Stomach (tissue), 9 donors: ENCODE data around the gene FMO2. TPM values are rescaled to one million over a fixed set of nuclear protein-coding genes. Genes with fewer than 3 reads are reported as not detected.
A peak's percentile ranks its signal among the peaks of the same experiment; 100 is the strongest.

Experiments used
- DNase-seq, 2 donors: peaks; one replicate each; pipeline versions ENCODE4 v3.0.0 to v3.0.0-alpha.2; 2013 to 2019
- H3K27ac ChIP-seq, 5 donors: fragments of 200-600 bp in 4 of 5; sonication (generic) in 4 of 5; one replicate each; pipeline ENCODE4 v1.5.1; 2013 to 2019; ENCODE audit warnings: mild to moderate bottlenecking in 1 of 5, moderate library complexity in 1 of 5
- H3K27me3 ChIP-seq, 3 donors: fragments of 200-600 bp; sonication (generic); one replicate each; pipeline ENCODE4 v1.5.1; 2017 to 2019; ENCODE audit warnings: mixed run types in 1 of 3
- H3K36me3 ChIP-seq, 4 donors: fragments of 200-600 bp; sonication (generic); 1 replicate in 3 of 4; 2 replicates in 1 of 4; pipeline ENCODE4 v1.5.1; 2016 to 2019
- H3K4me1 ChIP-seq, 4 donors: fragments of 200-600 bp; sonication (generic); one replicate each; pipeline ENCODE4 v1.5.1; 2016 to 2019
- H3K4me3 ChIP-seq, 4 donors: fragments of 200-600 bp; sonication (generic) in 3 of 4; one replicate each; pipeline ENCODE4 v1.5.1; 2016 to 2019; ENCODE audit warnings: mild to moderate bottlenecking in 1 of 4
- H3K9me3 ChIP-seq, 4 donors: fragments of 200-600 bp; sonication (generic); one replicate each; pipeline ENCODE4 v1.5.1; 2016 to 2019
- CTCF ChIP-seq, 7 experiments: fragments of 450-650 bp in 4 of 7; fragments of 200-600 bp in 3 of 7; sonication (generic) in 3 of 7; IDR thresholded peaks; one replicate each; pipeline ENCODE4 v1.5.1; 2016 to 2019; ENCODE audit warnings: antibody characterized with exemption in 7 of 7, control low read depth in 2 of 7, mild to moderate bottlenecking in 1 of 7
- EP300 ChIP-seq: sonication (generic); formaldehyde crosslinking; IDR thresholded peaks from one replicate; pipeline ENCODE4 v1.6.1; 2017; ENCODE audit warnings: antibody characterized with exemption
- POLR2A ChIP-seq, 4 donors: fragments of 450-650 bp; IDR thresholded peaks; one replicate each; pipeline ENCODE4 v1.6.1; 2016; ENCODE audit warnings: antibody characterized with exemption in 4 of 4, control low read depth in 2 of 4, mild to moderate bottlenecking in 1 of 4, moderate library complexity in 1 of 4
- POLR2AphosphoS5 ChIP-seq, 3 donors: sonication (generic); formaldehyde crosslinking; IDR thresholded peaks; one replicate each; pipeline ENCODE4 v1.6.1; 2016; ENCODE audit warnings: antibody characterized with exemption in 3 of 3
- WGBS, 5 donors: extraction: QIAGEN DNeasy Blood & Tissue Kit in 3 of 5; methylation state at CpG; one replicate each; pipeline versions ENCODE4 v1.1.5 to v1.1.7; 2013 to 2018; 5-methylcytosine and 5-hydroxymethylcytosine counted together
- intact Hi-C: fragments of 100-400 bp; cut with DNase I; formaldehyde crosslinking; loops from one replicate; pipeline ENCODE4 v1.15.1; 2023; ENCODE audit warnings: low total_unique reads
- polyA plus RNA-seq, 3 donors: library from polyadenylated mRNA; stranded (reverse); fragments of 200-250 nt; gene quantifications; one replicate each; pipeline ENCODE4 v1.2.3, GENCODE V29; 2013
- total RNA-seq, 5 donors: library from RNA; depleted of rRNA; stranded (reverse); fragments of >200 nt; gene quantifications; one replicate each; pipeline versions ENCODE4 v1.1.0 to v1.2.3, GENCODE V29; 2014 to 2016
- donor health status: healthy with polysubstance abuse.
- donor health status: Bipolar disorder and iron deficiency.
- donor health status: healthy.

FMO2 gene
- total and polyA plus RNA-seq, 8 donors, result 2.8 to 47.3 (median 5.8) TPM; not detected in 1

GRCh38 chr1:171161431-171161830 lies 23.7 kb upstream of the FMO2 start:
- H3K27me3 ChIP-seq, result no peaks in the 10 kb centered on the region
- H3K4me3 ChIP-seq, result no peak overlapping the region
- no peak for DNase-seq
- H3K4me1 ChIP-seq, result peaks cover 6 to 27% (median 14%) of the 10 kb centered on the region in 4 donors
- H3K36me3 ChIP-seq, result no peaks in the 10 kb centered on the region
- intact Hi-C loops, result no loop called here
- TF ChIP-seq EP300 (no peak), POLR2AphosphoS5 (IDR thresholded peaks at IDR 0.05) (no peak), POLR2A (IDR thresholded peaks at IDR 0.05) (no peak), CTCF (IDR thresholded peaks at IDR 0.05) (no peak)
- no peaks in the 10 kb centered on the region for H3K9me3 ChIP-seq
- peak overlapping the region in 2 of 5 donors; percentile 60 to 70 for H3K27ac ChIP-seq

GRCh38 chr1:171166361-171166760 lies 18.7 kb upstream of the FMO2 start:
- no peaks in the 10 kb centered on the region for H3K9me3 ChIP-seq
- H3K27me3 ChIP-seq, result no peaks in the 10 kb centered on the region
- TF ChIP-seq POLR2AphosphoS5 (IDR thresholded peaks at IDR 0.05) (no peak), CTCF (IDR thresholded peaks at IDR 0.05) (no peak), POLR2A (IDR thresholded peaks at IDR 0.05) (no peak), EP300 (no peak)
- H3K4me1 ChIP-seq, result peaks cover 0 to 3% (median under 1%) of the 10 kb centered on the region in 4 donors
- H3K4me3 ChIP-seq, result no peak overlapping the region
- no peak for DNase-seq
- H3K27ac ChIP-seq, result no peak overlapping the region
- intact Hi-C loops, result no loop called here
- 82 to 86% (median 84%) methylated on average over 2 of the region's 2 CpGs for WGBS, 5 donors
- no peaks in the 10 kb centered on the region for H3K36me3 ChIP-seq

GRCh38 chr1:171167785-171168184 lies 17.3 kb upstream of the FMO2 start:
- Histone ChIP-seq H3K36me3 (no peaks in the 10 kb centered on the region), H3K9me3 (no peaks in the 10 kb centered on the region), H3K4me1 (no peaks in the 10 kb centered on the region), H3K27me3 (no peaks in the 10 kb centered on the region), H3K27ac (no peak overlapping the region), H3K4me3 (no peak overlapping the region)
- no peak for DNase-seq
- WGBS, 5 donors, result 76 to 97% (median 94%) methylated on average over 2 of the region's 2 CpGs
- TF ChIP-seq POLR2AphosphoS5 (IDR thresholded peaks at IDR 0.05) (no peak), POLR2A (IDR thresholded peaks at IDR 0.05) (no peak), EP300 (no peak), CTCF (IDR thresholded peaks at IDR 0.05) (no peak)
- intact Hi-C loops, result no loop called here

GRCh38 chr1:171172471-171172870 lies 12.6 kb upstream of the FMO2 start:
- Histone ChIP-seq H3K27me3 (no peaks in the 10 kb centered on the region), H3K36me3 (no peaks in the 10 kb centered on the region), H3K4me1 (no peaks in the 10 kb centered on the region), H3K4me3 (no peak overlapping the region), H3K27ac (no peak overlapping the region), H3K9me3 (no peaks in the 10 kb centered on the region)
- DNase-seq, result no peak
- WGBS, 5 donors, result 59 to 86% (median 81%) methylated on average over 2 of the region's 2 CpGs
- intact Hi-C loops, result no loop called here
- TF ChIP-seq POLR2A (IDR thresholded peaks at IDR 0.05) (no peak), CTCF (IDR thresholded peaks at IDR 0.05) (no peak), EP300 (no peak), POLR2AphosphoS5 (IDR thresholded peaks at IDR 0.05) (no peak)
